Measurements from ENCODE around the gene GPR18. TPM values are rescaled to one million over a fixed set of nuclear protein-coding genes. Genes with fewer than 3 reads are reported as not detected.

Gene GPR18
- total RNA-seq, 1 experiment from 2014 or later = not detected

DNA sequence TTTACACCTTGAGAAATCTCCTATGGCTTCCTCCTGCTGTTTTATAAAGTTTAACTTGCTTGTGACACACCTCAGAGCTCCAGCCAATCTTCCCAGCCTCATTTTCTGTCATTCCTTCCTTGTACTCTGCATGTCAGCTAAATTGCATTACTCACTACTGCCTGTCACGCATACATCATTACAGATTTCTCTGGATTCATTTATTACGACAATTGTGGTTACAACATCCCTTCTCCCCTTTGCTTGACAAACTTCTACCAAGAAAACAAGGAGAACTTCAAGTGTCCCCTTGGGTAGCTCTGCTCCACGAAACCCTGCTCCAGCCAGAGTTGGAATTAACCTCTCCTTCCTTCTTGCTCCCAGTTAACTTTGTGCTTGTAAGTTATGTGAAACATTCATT lies 22.0 kb upstream of the GPR18 start:
- H3K79me2 ChIP-seq (ENCODE audit: insufficient read depth, low read length) = peaks cover 32% of the 10 kb centered on the region; the same call in 1 of the 2 replicates
- H3K9me2 ChIP-seq (ENCODE audit: insufficient read depth) = no peaks in the 10 kb centered on the region
- POLR2A ChIA-PET = no interaction called here
- H3K9ac ChIP-seq (ENCODE audit: low read length) = no peak overlapping the region
- ATAC-seq = no peak
- no peaks in the 10 kb centered on the region for H3K9me3 ChIP-seq (ENCODE audit: control insufficient read depth in 1 of 2, insufficient read depth in 1 of 2, low read depth in 1 of 2, low read length in 2 of 2)
- H3K4me1 ChIP-seq (ENCODE audit: control insufficient read depth in 1 of 2, insufficient read depth in 2 of 2, low read length in 2 of 2) = no peaks in the 10 kb centered on the region; a peak in 1 of 4 replicates
- RAD21 ChIA-PET (ENCODE audit: low non-redundant PET in 1 of 2, low total read pairs in 2 of 2, uncharacterized antibody in 2 of 2, unreplicated experiment in 2 of 2) = no interaction called here
- no peak overlapping the region for H3K27ac ChIP-seq (ENCODE audit: low read depth, low read length)
- H3K4me3 ChIP-seq (replicated peaks in 1 of 2; ENCODE audit: low read depth in 1 of 2, low read length in 2 of 2) = no peak overlapping the region
- no peaks in the 10 kb centered on the region for H3K27me3 ChIP-seq (ENCODE audit: insufficient read depth, low read length)
- CTCF ChIA-PET = interaction anchor here (0.8 kb wide), 1 partner anchor 11 kb away, joined by 3 read pairs; no protein-coding TSS in a partner anchor
- BruUV-seq (replicated peaks) = no TSS peak
- intact Hi-C loops (cut with micrococcal nuclease) = no loop called here
- H3K36me3 ChIP-seq (ENCODE audit: control insufficient read depth in 1 of 2, insufficient read depth in 2 of 2, low read length in 2 of 2) = no peaks in the 10 kb centered on the region
- H2AFZ ChIP-seq (ENCODE audit: low read depth, low read length, poor library complexity, severe bottlenecking) = no peak overlapping the region
- no peaks in the 10 kb centered on the region for H4K20me1 ChIP-seq (ENCODE audit: insufficient read depth)
- TF ChIP-seq CEBPB (IDR thresholded peaks at IDR 0.05; ENCODE audit: low read depth) (no peak), POLR2AphosphoS5 (IDR thresholded peaks at IDR 0.05; ENCODE audit: low read depth, low read length) (no peak), EGR1 (IDR thresholded peaks at IDR 0.05; ENCODE audit: low read depth) (no peak), ZNF274 (IDR thresholded peaks at IDR 0.05; ENCODE audit: low read depth, low read length) (no peak), EZH2 (IDR thresholded peaks at IDR 0.05) (no peak), YY1 (IDR thresholded peaks at IDR 0.05; ENCODE audit: extremely low read depth, insufficient replicate concordance, low read depth, low read length) (no peak), SP1 (IDR thresholded peaks at IDR 0.05; ENCODE audit: low read depth) (no peak)
- TF ChIP-seq, protein P1, sequence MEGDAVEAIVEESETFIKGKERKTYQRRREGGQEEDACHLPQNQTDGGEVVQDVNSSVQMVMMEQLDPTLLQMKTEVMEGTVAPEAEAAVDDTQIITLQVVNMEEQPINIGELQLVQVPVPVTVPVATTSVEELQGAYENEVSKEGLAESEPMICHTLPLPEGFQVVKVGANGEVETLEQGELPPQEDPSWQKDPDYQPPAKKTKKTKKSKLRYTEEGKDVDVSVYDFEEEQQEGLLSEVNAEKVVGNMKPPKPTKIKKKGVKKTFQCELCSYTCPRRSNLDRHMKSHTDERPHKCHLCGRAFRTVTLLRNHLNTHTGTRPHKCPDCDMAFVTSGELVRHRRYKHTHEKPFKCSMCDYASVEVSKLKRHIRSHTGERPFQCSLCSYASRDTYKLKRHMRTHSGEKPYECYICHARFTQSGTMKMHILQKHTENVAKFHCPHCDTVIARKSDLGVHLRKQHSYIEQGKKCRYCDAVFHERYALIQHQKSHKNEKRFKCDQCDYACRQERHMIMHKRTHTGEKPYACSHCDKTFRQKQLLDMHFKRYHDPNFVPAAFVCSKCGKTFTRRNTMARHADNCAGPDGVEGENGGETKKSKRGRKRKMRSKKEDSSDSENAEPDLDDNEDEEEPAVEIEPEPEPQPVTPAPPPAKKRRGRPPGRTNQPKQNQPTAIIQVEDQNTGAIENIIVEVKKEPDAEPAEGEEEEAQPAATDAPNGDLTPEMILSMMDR (IDR thresholded peaks at IDR 0.05 in 2 of 3, conservative IDR thresholded peaks at IDR 0.05 in 1 of 3; ENCODE audit: borderline replicate concordance in 1 of 3, insufficient read depth in 1 of 3, low read depth in 2 of 3, low read length in 2 of 3) = no peak
- TF ChIP-seq, protein P2, sequence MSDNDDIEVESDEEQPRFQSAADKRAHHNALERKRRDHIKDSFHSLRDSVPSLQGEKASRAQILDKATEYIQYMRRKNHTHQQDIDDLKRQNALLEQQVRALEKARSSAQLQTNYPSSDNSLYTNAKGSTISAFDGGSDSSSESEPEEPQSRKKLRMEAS (IDR thresholded peaks at IDR 0.05) = no peak
- TF ChIP-seq, protein P3, sequence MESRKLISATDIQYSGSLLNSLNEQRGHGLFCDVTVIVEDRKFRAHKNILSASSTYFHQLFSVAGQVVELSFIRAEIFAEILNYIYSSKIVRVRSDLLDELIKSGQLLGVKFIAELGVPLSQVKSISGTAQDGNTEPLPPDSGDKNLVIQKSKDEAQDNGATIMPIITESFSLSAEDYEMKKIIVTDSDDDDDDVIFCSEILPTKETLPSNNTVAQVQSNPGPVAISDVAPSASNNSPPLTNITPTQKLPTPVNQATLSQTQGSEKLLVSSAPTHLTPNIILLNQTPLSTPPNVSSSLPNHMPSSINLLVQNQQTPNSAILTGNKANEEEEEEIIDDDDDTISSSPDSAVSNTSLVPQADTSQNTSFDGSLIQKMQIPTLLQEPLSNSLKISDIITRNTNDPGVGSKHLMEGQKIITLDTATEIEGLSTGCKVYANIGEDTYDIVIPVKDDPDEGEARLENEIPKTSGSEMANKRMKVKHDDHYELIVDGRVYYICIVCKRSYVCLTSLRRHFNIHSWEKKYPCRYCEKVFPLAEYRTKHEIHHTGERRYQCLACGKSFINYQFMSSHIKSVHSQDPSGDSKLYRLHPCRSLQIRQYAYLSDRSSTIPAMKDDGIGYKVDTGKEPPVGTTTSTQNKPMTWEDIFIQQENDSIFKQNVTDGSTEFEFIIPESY (IDR thresholded peaks at IDR 0.05; ENCODE audit: extremely low read depth, insufficient replicate concordance, low read length) = no peak
- DNase-seq (ENCODE audit: low read depth, low spot score) = no peak
- no peak overlapping the region for H3K4me2 ChIP-seq (ENCODE audit: low read length)
